Endodermal cell (in vitro differentiated cells): ENCODE results near the gene NACC1. TPM values are rescaled to one million over a fixed set of nuclear protein-coding genes. Genes with fewer than 3 reads are reported as not detected.

Experiments used
- DNase-seq: peaks from one replicate; pipeline ENCODE4 v3.0.0-alpha.2; 2017
- H3K27ac ChIP-seq: 2 replicates; pipeline ENCODE4 v1.5.1; 2013; ENCODE audit warnings: mild to moderate bottlenecking, low read depth, low read length, moderate library complexity
- H3K27me3 ChIP-seq: 2 replicates; pipeline ENCODE4 v1.6.1; 2013; ENCODE audit warnings: mild to moderate bottlenecking, low read length, moderate library complexity; ENCODE audit not compliant: insufficient read depth, control insufficient read depth, poor library complexity, severe bottlenecking
- H3K36me3 ChIP-seq: 2 replicates; pipeline ENCODE4 v1.7.0; 2013; ENCODE audit warnings: mild to moderate bottlenecking, low read length, moderate library complexity; ENCODE audit not compliant: control insufficient read depth, insufficient read depth
- H3K4me1 ChIP-seq: one replicate; pipeline ENCODE4 v1.7.0; 2013; ENCODE audit warnings: low read length; ENCODE audit not compliant: control insufficient read depth, insufficient read depth
- H3K4me3 ChIP-seq: 2 replicates; pipeline ENCODE4 v1.5.1; 2013; ENCODE audit warnings: mild to moderate bottlenecking, low read length, moderate library complexity
- H3K9ac ChIP-seq: 2 replicates; pipeline ENCODE4 v1.6.1; 2013; ENCODE audit warnings: mild to moderate bottlenecking, low read length, moderate library complexity; ENCODE audit not compliant: poor library complexity, severe bottlenecking; ENCODE audit errors: extremely low read depth
- H3K9me3 ChIP-seq: 2 replicates; pipeline ENCODE4 v1.6.1; 2013; ENCODE audit warnings: mild to moderate bottlenecking, low read length, moderate library complexity; ENCODE audit not compliant: control insufficient read depth
- H3K27ac Mint-ChIP-seq: 2 replicates; pipeline ENCODE4 v1.8.0; 2020; ENCODE audit warnings: mixed read lengths
- H3K27me3 Mint-ChIP-seq: 2 replicates; pipeline ENCODE4 v1.8.0; 2021; ENCODE audit warnings: mild to moderate bottlenecking, mixed read lengths; ENCODE audit not compliant: insufficient read depth
- H3K36me3 Mint-ChIP-seq: 2 replicates; pipeline ENCODE4 v1.8.0; 2020; ENCODE audit warnings: low read depth, mixed read lengths
- H3K4me1 Mint-ChIP-seq: 2 replicates; pipeline ENCODE4 v1.8.0; 2020; ENCODE audit warnings: mixed read lengths
- H3K4me3 Mint-ChIP-seq: 2 replicates; pipeline ENCODE4 v1.8.0; 2020; ENCODE audit warnings: mild to moderate bottlenecking, moderate library complexity, mixed read lengths
- H3K9me3 Mint-ChIP-seq: 2 replicates; pipeline ENCODE4 v1.8.0; 2020; ENCODE audit warnings: mild to moderate bottlenecking, mixed read lengths
- CTCF ChIP-seq: fragments of 200-600 bp; sonication (generic); conservative IDR thresholded peaks from 2 replicates; pipeline ENCODE4 v1.5.0; 2021; ENCODE audit warnings: antibody characterized with exemption, mild to moderate bottlenecking
- WGBS, 2 experiments: methylation state at CpG; one replicate each; pipeline versions ENCODE4 v1.1.5 to v1.1.7; 2013; ENCODE audit warnings: missing lambda C conversion rate in 2 of 2, mixed read lengths in 1 of 2; ENCODE audit not compliant: insufficient coverage in 1 of 2, insufficient read length in 1 of 2; 5-methylcytosine and 5-hydroxymethylcytosine counted together
- total RNA-seq, 2 donors: library from RNA; stranded (reverse); fragmentation: NEBNext Ultra II Directional in 1 of 2; extraction: Animal tissue kit (Norgen Biotek cat#: 25700) in 1 of 2; gene quantifications; 2 replicates in 1 of 2; 3 replicates in 1 of 2; pipeline ENCODE4 v1.2.1, GENCODE V29; 2021

Gene NACC1
- total RNA-seq, 2 donors from 2014 or later = 164 to 172 TPM

GRCh38 chr19:13137290-13137794, 19.3 kb downstream of the NACC1 start:
- H3K27me3 ChIP-seq = no peaks in the 10 kb centered on the region
- H3K4me1 ChIP-seq = no peaks in the 10 kb centered on the region
- no peak for TF ChIP-seq CTCF
- Mint-ChIP-seq H3K36me3 (peaks cover 46% of the 10 kb centered on the region), H3K4me3 (no peak overlapping the region), H3K4me1 (peaks cover 6% of the 10 kb centered on the region), H3K27ac (no peak overlapping the region), H3K27me3 (peaks cover 2% of the 10 kb centered on the region), H3K9me3 (no peaks in the 10 kb centered on the region)
- H3K9me3 ChIP-seq = no peaks in the 10 kb centered on the region
- DNase-seq = no peak
- no peak overlapping the region for H3K4me3 ChIP-seq
- no peak overlapping the region for H3K9ac ChIP-seq
- no peak overlapping the region for H3K27ac ChIP-seq
- WGBS, 2 experiments = 95 to 96% methylated on average over 25 to 28 of the region's 28 CpGs
- peaks cover 50% of the 10 kb centered on the region for H3K36me3 ChIP-seq

- Mint-ChIP-seq H3K27ac (peak overlapping the region; percentile 39), H3K4me3 (no peak overlapping the region), H3K9me3 (no peaks in the 10 kb centered on the region), H3K36me3 (peaks cover 36% of the 10 kb centered on the region), H3K27me3 (peaks cover 2% of the 10 kb centered on the region), H3K4me1 (peaks cover 6% of the 10 kb centered on the region)
- Histone ChIP-seq H3K9ac (no peak overlapping the region), H3K4me1 (no peaks in the 10 kb centered on the region), H3K27ac (no peak overlapping the region), H3K9me3 (no peaks in the 10 kb centered on the region), H3K36me3 (peaks cover 43% of the 10 kb centered on the region), H3K4me3 (no peak overlapping the region), H3K27me3 (no peaks in the 10 kb centered on the region)
- no peak for DNase-seq
- TF ChIP-seq CTCF = no peak
- WGBS, 2 experiments = 88 to 94% methylated on average over 8 to 40 of the region's 40 CpGs
Measured at GRCh38 chr19:13138171-13138915, 20.3 kb downstream of the NACC1 start.

GRCh38 chr19:13138916-13139198, 20.8 kb downstream of the NACC1 start:
- 95% methylated on average over 10 of the region's 10 CpGs; no CpG with 5 or more reads in 1 of the 2 experiments for WGBS, 2 experiments

More at GRCh38 chr19:13138916-13139198, 20.8 kb downstream of the NACC1 start:
- TF ChIP-seq CTCF = no peak
- DNase-seq = no peak
- Mint-ChIP-seq H3K9me3 (no peaks in the 10 kb centered on the region), H3K36me3 (peaks cover 33% of the 10 kb centered on the region), H3K4me3 (no peak overlapping the region), H3K4me1 (peaks cover 6% of the 10 kb centered on the region), H3K27me3 (peaks cover 2% of the 10 kb centered on the region), H3K27ac (peak overlapping the region; percentile 39)
- H3K27ac ChIP-seq = no peak overlapping the region
- peaks cover 38% of the 10 kb centered on the region for H3K36me3 ChIP-seq
- H3K9ac ChIP-seq = no peak overlapping the region
- H3K9me3 ChIP-seq = no peaks in the 10 kb centered on the region
- H3K27me3 ChIP-seq = no peaks in the 10 kb centered on the region
- H3K4me3 ChIP-seq = no peak overlapping the region
- H3K4me1 ChIP-seq = no peaks in the 10 kb centered on the region
